Vagina (tissue), 2 donors: ENCODE data around the gene AACS.

Source experiments
- CTCF ChIP-seq, 3 experiments: fragments of 450-650 bp in 2 of 3; fragments of 200-600 bp in 1 of 3; sonication (generic) in 1 of 3; IDR thresholded peaks; one replicate each; pipeline ENCODE4 v1.5.1; 2017 to 2019; ENCODE audit warnings: antibody characterized with exemption in 3 of 3, mild to moderate bottlenecking in 2 of 3, moderate library complexity in 2 of 3
- POLR2AphosphoS5 ChIP-seq, 2 donors: sonication (generic); formaldehyde crosslinking; IDR thresholded peaks; one replicate each; pipeline ENCODE4 v1.9.0; 2017; ENCODE audit warnings: antibody characterized with exemption in 2 of 2, mild to moderate bottlenecking in 2 of 2, low read depth in 1 of 2; ENCODE audit not compliant: insufficient read depth in 1 of 2

DNA sequence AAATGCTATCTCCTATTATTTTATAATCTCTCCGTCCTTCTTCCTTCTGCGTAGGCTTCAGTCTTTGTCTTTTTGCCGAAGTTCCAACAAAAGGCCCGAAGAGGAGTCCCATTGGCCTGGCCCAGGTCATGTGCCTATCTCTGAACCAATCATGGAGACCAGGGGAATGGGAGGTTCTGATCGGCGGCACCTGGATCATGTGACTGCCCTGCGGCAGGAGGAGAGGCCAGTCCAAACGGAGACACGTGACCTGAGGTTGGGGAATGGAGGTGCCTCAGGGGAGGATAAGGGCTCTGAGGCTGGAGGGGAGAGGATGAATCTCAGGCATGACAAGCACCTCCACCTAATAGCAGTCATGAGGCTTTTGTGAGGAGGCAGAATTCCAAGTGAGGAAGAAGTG lies 86.0 kb downstream of the AACS start:
- TF ChIP-seq CTCF (IDR thresholded peaks at IDR 0.05) (no peak), POLR2AphosphoS5 (IDR thresholded peaks at IDR 0.05; ENCODE audit: insufficient read depth in 1 of 2, low read depth in 1 of 2) (no peak)
